Stimulated activated CD4-positive, alpha-beta T cell treated with anti-CD3 and anti-CD28 coated beads, Interleukin-1b, Interleukin-23, amount 100 ng/mL, for 4 hours (primary cell): ENCODE measurements around the gene RASGRP3.
"Not testable (repeated sequence)": the region's sequence is repeated elsewhere in the genome, so short reads cannot be mapped to it uniquely, and the experiment has no call there.

Source experiments
- DNase-seq, 2 donors: peaks; one replicate each; pipeline ENCODE4 v3.0.0-alpha.2; 2020; ENCODE audit warnings: low read depth in 2 of 2

Gene RASGRP3

GRCh38 chr2:33476131-33476792, at the start of gene RASGRP3:
Gene RASGRP3, plus strand, starts transcription at chr2:33476649. Its CDS starts 38,488 bp downstream, at chr2:33515137.
- peak; percentile 24 to 37 for DNase-seq

- no peak for DNase-seq
These were observed 49.7 kb upstream of the RASGRP3 start for GRCh38 chr2:33426666-33427231.

- no peak for DNase-seq
These were observed 46.4 kb upstream of the RASGRP3 start for GRCh38 chr2:33430077-33430476.

GRCh38 chr2:33430856-33431255, 45.6 kb upstream of the RASGRP3 start:
- DNase-seq: no peak

GRCh38 chr2:33432871-33433270, 43.6 kb upstream of the RASGRP3 start:
- no peak for DNase-seq

GRCh38 chr2:33433279-33434235, 42.9 kb upstream of the RASGRP3 start:
- no peak for DNase-seq

GRCh38 chr2:33435518-33435917, 40.9 kb upstream of the RASGRP3 start:
- DNase-seq: no peak

GRCh38 chr2:33436083-33436482, 40.4 kb upstream of the RASGRP3 start:
- DNase-seq: no peak

- DNase-seq: no peak
These were observed 39.2 kb upstream of the RASGRP3 start for GRCh38 chr2:33437297-33437696.

- DNase-seq: no peak
These were observed 38.6 kb upstream of the RASGRP3 start for GRCh38 chr2:33437815-33438214.

- peak in 1 of 2 donors; percentile 39 for DNase-seq
These were observed 35.1 kb upstream of the RASGRP3 start for GRCh38 chr2:33441235-33441810.

- not testable (repeated sequence) for DNase-seq
These were observed 34.4 kb upstream of the RASGRP3 start for GRCh38 chr2:33442052-33442451.

- DNase-seq: no peak
These were observed 33.8 kb upstream of the RASGRP3 start for GRCh38 chr2:33442528-33443079.

GRCh38 chr2:33443274-33443829, 33.1 kb upstream of the RASGRP3 start:
- DNase-seq: no peak

GRCh38 chr2:33444967-33445366, 31.5 kb upstream of the RASGRP3 start:
- DNase-seq: no peak

GRCh38 chr2:33448220-33448899, 28.1 kb upstream of the RASGRP3 start:
- DNase-seq: no peak

- DNase-seq: no peak
These were observed 25.2 kb upstream of the RASGRP3 start for GRCh38 chr2:33451214-33451613.

GRCh38 chr2:33451825-33452224, 24.6 kb upstream of the RASGRP3 start:
- DNase-seq: no peak

- DNase-seq: no peak
These were observed 23.9 kb upstream of the RASGRP3 start for GRCh38 chr2:33452545-33452944.

- DNase-seq: no peak
These were observed 22.5 kb upstream of the RASGRP3 start for GRCh38 chr2:33453905-33454479.
